Epidermal melanocyte (primary cell): Measurements from ENCODE around the gene TSHZ2.

Experiments
- DNase-seq: peaks from one replicate; pipeline ENCODE4 v3.0.0; 2011; ENCODE audit warnings: low spot score; ENCODE audit not compliant: insufficient read length

TSHZ2 gene

DNA sequence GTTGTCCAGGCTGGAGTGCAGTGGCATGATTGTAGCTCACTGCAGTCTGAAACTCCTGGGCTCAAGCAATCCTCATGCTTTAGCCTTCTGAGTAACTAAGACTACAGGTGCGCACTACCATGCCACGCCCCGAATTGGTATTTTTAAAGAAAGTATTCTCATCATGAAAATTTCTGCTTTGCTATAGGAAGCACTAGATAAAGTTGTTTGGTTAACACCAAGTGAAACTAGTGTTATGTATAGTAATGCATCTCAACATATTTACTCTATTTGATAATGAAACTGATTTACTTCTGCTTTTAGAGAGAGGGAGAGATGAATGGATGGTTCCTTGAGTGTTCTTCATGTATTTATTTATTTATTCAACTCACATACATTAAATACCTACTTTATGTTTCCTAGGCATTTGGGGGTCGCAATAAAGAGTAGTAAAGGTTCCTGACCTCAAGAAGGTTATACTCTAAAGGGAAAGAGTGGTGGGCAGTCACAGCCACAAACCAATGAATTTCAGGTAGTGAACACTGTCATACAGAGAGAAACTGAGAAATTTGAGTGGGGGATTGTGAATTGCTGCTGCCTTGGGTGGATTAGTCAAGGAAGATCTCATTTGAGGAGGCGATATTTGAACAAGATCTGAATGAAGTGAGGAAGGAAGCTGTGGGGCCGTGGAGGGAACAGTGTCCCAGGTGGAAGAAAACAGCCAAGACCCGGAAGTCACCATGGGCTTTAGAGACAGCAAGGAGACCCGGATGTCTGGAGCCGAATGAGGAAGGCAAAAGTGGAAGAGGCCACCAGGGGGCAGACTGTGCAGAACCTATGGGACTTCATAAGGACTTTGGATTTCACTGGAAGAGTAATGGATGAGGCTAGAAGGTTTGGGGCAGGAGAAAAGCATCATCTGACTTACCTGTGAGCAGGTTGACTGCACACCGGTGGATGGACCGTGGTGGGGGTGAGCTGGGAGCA lies 185.6 kb downstream of the TSHZ2 start:
- no peak for DNase-seq

DNA sequence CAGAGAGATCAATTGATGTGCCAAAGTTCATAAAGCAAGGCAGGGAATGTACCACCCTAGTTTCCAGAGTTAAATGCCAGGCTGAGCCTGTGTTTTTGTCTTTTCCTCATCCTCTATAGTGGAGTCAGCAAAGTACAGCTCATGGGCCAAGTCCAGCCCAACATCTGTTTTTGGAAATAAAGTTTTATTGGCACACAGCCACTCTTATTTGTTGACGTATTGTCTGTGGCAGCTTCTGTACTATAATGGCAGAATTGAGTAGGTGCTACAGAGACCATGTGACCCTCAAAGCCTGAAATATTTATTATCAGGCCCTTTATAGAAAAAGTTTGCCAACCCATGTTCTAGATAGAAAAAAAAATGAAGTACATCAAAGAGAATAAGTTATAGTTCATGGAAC lies 187.0 kb downstream of the TSHZ2 start:
- no peak for DNase-seq

DNA sequence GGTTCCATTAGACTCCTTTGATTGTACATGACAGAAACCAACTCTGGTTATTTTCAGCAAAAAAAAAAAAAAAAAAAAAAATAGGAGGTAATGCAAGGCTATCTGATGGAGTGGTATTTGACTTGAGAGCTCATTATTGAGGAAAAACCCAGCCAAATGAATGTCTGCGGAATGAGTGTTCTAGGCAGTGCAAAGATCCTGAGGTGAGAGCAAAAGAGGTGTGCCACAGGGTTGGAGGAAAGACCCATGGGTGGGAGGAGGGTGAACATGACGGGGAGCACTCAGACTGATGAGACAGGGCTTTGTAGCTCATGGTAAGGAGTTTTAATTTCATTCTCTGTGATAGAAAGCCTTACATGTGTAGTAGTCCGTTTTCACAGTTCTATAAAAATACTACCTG lies 188.9 kb downstream of the TSHZ2 start:
- no peak for DNase-seq

DNA sequence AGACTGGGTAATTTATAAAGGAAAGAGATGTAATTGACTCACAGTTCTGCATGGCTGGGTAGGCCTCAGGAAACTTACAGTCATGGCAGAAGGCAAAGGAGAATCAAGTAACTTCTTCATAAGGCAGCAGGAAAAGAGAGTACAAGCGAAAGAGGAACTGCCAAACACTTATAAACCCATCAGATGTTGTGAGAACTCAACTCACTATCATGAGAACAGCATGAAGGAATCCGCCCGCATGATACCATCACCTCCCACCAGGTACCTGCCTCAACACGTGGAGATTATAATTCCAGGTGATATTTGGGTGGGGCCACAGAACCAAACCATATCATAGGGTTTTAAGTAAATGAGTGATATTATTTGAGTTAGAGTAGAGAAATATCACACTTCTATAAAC lies 189.3 kb downstream of the TSHZ2 start:
- DNase-seq, result no peak

DNA sequence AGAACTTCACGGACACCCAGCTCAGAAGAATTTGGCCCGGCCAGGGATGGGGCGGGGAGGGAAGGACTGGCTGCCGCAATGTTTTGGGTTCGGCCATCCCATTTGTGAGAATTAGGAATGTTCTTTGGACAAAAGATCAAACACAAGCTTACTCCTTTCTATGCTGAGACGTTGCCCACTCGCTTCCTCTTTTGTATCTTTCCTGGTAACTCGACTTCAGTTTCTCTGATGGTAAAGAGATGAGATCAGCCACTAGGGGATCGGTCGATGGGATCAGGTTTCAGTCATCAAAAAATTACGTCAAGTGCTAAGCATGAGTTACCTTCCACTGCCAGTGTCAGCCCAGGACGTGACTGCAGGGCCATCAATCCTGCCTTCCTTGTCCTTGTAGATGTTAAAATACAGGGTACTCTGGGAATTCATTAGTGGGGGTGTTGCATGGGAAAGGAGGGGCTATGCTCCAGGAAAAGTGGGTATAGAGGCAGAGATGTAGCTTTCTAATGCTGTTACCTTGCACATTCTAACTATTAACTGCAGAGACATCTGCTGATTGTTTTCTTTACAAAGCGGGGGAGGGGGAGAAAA lies 190.2 kb downstream of the TSHZ2 start:
- no peak for DNase-seq

DNA sequence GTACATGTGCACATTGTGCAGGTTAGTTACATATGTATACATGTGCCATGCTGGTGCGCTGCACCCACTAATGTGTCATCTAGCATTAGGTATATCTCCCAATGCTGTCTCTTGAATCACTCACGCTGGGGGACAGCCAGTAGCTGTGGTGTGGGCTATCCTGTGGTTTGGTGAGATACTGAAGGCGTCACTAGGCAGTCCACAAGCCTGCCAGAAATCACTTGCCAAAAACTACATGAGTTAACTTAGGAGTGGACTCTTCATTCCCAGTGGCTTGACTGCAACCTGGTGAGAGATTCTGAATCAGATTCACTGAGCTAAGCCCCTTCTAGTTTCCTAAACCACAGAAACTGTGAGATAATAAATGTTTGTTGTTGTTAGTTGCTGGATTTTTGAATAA lies 191.3 kb downstream of the TSHZ2 start:
- DNase-seq, result no peak

DNA sequence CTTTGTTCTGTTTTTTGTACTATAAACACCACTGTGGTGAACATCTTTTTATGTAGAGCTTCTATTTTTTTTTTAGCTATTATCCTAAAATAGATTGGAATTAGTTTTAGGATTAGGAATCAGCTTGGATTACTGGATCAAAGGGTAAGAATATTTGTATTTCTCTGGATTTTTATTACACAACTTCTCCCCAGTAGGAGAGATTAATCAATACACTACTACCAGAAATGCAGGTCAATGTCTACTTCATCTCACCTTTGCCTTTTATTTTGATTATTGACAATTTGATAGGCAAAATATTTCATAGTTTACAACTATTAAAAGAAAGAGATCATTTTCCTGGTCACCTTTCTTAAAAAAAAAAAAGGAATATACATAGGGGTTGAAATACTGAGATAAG lies 191.9 kb downstream of the TSHZ2 start:
- DNase-seq, result no peak

DNA sequence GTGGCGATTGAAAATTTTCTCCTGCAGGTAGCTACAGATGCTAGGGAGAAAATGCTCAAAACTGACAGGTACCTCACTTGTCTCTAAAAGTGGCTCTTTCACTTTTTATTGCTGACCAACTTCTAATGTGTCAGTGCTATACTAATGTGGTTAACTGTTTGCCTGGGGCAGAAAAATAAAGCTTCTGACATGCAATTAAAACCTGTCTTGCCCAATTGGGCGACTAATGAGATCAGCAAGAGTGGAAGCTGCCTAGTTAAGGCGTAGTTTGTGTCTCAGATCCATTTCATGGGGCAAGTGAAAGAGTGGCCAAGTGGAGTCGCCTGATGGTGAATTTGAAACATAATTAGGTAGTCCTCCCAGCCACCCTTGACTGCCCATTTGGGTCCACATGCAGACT lies 193.3 kb downstream of the TSHZ2 start:
- DNase-seq, result no peak

DNA sequence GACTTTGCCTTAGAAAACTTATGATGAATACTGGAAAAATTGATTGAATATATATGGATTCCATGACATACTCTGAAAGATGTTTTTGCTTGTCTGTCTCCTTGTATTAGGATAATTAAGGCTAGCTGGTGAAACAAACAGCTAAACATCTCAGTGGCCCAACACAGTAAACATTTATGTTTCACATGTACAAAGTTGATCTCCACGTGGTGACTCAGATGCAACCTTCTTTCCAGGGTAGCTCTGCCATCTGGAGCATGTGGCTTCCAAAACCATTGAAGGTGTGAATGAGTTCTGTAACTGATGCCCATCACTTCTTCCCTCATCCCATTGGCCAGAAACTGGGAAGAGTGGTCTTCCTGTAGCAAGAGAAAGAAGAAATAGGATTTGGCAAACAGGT lies 196.3 kb downstream of the TSHZ2 start:
- DNase-seq, result no peak

DNA sequence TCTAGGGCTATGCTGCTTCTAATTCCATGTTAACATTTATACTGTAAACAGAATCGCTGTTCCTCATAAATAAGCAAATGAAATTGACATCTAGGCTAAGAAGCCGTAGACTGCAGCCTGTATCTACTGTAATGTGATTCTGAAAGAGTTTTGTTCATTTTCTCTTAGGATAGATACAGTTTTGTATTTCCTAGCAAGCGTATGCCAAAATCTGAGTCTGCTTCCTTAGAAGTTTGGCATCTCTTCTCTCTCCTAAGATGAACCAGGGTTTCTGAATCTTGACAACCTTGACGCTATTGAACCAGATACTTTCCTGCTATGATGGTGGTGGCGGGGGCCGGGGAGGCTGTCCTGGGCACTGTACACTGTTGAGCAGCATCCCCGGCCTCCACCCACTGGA lies 198.0 kb downstream of the TSHZ2 start:
- DNase-seq, result no peak

DNA sequence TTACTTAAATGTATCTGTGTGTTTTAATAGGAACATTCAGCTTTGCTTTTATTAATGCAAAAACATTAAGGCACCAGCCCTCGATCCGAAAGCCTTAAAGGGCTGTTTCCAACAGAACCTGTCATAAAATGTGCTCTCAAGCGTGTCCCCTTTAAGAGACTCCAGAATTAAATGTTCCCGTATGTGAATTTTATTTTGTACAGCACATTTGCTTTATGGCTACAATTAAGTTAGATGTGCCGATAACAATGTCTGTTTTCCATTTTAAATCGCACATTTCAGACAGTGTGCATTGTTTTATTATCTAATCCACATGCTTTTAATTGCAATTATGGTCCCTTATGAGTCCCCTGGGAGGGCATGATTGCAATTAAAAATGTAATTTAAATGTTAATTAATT lies 198.9 kb downstream of the TSHZ2 start:
- no peak for DNase-seq

DNA sequence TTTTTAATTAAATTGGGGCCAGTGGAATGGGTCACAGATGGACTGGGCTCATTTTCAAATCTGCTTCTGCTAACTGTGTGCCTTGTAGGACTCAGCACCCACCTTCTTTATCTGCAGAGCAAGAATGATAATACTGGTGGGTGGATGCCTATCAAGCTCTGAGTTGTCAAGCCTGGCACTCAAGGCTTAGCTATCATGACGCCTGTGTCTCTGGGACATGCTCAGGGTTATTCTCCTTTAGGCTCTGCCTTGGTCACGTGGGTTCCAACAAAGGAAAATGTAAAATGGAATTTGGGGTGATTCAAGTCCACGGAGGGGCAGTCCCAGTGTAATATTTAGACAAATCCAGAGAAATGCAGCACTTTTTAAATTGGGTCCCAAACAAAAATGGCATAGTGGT lies 202.3 kb downstream of the TSHZ2 start:
- DNase-seq, result no peak

DNA sequence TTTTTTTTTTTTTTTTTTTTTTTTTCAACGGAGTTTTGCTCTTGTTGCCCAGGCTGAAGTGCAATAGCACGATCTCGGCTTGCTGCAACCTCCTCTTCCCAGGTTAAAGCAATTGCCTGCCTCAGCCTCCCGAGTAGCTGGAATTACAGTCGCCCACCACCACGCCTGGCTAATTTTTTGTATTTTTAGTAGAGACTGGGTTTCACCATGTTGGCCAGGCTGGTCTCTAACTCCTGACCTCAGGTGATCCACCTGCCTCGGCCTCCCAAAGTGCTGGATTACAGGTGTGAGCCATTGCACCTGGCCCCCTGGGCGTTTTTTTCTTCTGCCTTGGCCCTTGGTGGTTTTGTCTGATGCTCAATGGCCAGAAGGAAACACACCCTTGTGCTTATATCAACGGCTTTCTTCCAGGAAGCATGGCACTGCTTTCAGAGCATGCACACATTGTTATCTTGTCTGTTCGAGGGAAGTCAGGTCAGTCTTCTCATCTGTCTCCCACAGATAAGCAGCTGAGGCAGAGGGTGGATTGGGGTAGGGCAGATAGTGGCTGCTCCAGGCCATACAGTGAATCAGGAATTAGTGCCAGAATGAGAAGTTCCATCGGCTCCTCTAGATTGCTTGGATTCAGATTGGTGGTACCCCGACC lies 203.1 kb downstream of the TSHZ2 start:
- DNase-seq, result no peak

DNA sequence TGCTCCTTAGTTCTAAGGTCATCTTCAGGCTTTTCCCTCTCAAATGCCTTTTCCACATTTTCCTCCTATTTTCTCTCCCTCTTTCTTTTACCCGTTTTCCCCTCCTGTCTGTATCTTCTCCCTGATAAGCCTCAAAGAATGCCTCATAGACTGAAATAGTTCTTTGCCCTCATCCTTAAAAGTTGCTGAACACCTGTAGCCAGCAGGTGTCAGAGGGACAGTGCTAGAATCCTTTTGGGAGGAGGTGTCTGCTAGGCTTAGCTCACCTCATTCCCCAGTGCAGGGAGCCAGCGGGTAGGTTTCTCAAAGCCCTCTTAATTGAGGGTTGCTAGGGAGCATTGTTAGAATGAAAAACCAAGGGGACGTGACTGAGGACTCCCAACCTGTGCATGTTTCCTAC lies 204.0 kb downstream of the TSHZ2 start:
- no peak for DNase-seq

DNA sequence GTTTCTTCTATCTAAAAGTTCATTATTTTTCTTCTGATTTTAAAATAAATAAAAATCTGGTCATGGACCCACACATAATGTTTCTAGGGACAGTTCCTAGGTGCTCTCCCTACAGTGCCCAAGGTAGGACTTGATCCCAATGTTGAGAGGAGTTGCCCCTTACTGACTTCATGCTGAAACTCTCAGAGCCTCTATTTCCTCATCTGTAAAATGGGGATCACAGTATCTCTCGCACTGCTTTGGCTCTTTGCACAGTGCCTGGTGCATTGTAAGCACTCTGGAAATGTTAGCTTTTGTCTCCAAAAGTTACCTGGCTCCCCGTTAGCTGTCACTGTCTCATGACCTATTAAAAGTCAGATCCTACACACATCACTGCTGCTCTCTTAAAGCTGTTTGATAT lies 205.5 kb downstream of the TSHZ2 start:
- no peak for DNase-seq

DNA sequence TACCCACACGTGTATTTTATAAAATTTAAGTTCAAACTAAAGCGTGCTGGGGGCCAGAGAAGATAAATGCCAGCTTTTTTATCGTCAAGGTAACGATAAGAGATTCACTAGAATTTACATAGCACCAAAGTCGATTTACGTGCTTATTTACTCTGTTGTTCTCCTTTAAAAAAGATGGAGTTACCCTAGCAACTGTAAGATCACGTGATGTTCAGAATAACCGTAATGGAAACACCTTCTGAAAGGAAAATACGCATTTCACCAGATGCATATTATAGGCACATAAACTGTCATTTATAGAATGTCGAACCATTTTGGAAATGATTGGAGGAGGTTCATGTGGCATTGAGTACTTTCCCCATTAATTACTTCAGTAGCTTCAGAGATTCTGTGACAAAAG lies 207.6 kb downstream of the TSHZ2 start:
- DNase-seq, result no peak

DNA sequence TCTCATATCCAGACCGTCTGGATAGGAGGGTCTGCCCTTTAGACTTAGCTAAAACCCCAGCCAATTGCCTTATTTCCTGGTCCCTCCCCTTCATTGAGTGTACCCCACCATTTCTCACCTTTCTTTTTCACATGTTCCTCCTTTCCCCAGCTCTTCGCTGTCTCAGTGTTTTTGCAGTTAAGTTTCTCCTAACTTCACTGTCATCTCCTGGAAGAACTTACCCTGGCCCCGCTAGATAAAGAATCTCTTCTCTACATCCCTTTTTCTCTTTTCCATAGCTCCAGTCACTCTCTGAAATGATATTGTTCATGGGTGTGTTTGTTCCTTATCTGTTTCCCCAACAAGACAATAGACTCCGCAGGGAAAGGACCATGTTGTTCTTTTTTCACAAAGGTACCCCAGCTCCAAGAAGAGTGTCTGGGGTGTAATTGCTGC lies 208.8 kb downstream of the TSHZ2 start:
- no peak for DNase-seq

DNA sequence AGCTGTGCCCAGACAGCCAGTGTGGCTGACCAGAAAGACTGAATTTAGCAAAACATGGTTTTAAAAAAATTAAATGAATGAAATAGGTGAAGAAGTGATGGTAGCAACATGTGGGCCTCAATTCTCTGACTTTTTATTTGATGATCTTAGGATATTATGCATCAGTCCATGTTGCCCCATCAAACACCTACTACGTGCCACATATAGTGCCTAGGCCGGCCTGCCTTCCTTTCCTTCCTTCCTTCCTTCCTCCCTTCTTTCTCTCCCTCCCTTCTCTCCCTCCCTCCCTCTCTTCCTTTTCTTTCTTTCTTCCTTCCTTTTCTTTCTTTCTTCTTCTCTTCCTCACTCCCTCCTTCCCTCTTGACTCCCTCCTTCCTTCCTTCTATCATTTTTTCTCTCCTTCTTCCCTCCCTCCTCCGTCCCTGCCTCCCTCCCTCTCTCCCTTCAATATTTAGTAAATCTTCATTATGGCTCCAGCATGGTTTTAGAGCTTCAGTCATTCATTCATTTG lies 209.8 kb downstream of the TSHZ2 start:
- DNase-seq, result no peak

DNA sequence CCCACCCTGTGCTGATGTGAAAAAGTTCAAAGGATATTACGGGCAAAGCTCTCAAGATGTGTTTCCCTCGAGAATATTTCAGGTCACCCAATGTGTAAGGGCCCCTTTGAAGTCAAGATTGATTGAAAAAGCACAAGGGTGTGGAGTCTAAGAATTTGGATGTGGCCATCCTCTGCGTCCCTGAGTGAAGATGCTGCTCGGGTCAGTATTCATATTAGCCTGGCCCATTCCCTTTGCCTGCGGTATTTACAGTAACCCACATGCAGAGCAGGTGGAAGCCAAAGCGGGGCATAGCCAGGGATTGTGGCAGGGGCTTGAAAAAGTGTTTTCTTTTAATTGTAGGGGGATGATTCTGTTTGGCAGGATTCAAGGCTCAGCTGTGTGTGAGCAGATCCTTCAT lies 211.0 kb downstream of the TSHZ2 start:
- no peak for DNase-seq

DNA sequence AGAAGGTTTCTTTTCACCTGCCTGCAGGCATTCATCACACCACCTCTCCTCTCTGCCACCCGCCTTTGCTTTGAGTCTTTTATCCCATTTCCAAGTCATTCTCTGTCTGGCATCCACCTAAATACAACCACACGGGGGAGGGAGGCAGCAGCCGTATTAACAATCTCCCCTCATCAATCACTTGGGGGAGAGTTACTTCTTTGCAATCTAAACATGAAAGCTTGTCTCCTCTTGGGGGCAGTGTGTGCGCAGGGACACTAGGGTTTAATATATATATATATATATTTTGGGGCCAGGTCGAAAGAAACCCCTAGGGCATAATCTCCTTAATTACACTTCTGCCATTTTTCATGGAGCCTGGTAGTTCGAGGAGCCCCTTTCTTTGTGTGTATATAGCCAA lies 214.5 kb downstream of the TSHZ2 start:
- no peak for DNase-seq

DNA sequence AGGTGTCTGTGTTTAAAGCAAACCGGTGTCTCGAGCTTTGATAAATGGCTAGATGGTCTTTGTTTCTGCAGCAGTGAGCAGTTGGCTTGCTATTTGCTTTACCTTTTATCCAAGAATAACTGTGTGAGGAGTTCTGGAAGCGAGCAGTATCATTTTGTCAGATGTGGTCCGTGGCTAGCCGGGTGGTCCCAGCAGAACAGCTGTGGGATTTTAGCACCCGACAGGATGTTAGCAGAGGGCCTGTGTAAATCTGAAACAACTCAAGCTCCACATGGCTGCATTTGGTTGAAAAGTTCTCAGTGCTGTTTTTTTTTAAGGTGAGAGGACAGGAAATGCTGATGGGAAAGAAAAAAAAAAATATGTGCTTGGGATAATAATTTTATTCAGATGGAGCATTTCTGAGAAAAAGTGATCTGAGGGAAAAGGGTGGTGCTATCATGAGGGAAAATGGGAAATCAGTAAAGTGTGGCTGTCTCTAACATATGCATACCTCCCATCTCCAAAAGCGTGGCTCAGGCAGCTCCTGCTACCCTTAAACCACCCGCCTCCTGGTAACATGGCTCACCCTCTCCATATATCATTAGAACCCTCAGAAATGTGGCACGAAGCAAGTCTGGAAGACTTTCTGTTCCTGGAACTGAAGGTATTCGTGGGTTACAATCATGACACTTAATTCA lies 215.4 kb downstream of the TSHZ2 start:
- DNase-seq, result no peak

DNA sequence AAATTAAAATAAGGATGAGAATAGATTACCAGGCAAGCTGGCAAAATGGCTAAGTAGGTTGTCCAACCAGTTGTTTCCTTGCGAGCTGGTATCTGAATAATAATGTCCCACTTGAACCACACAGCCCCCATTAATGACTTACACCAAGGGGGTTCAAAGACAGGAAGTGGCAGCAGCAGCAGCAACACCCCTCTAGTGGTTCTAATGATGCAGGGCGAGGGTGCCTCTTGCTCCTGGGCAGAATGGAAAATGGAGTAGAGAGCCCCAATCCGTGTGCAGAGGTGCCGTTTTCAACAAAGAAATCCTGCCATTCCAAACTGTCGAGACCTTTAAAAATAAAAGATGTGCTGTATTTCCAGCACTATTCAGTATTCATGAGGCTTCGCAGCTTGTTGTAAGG lies 218.1 kb downstream of the TSHZ2 start:
- DNase-seq, result no peak
